ENCODE results near the gene SLC12A4. TPM values are rescaled to one million over a fixed set of nuclear protein-coding genes. Genes with fewer than 3 reads are reported as not detected.
A peak's percentile ranks its signal among the peaks of the same experiment; 100 is the strongest.
"Not testable (repeated sequence)": the region's sequence is repeated elsewhere in the genome, so short reads cannot be mapped to it uniquely, and the experiment has no call there.

SLC12A4 gene
- total RNA-seq, 2 experiments from 2014 or later: 42.5 TPM

GRCh38 chr16:67922740-67923139 is 45.7 kb downstream of the SLC12A4 start:
- H3K27ac Mint-ChIP-seq: no peak overlapping the region

GRCh38 chr16:67922221-67922620 is 46.2 kb downstream of the SLC12A4 start:
- Mint-ChIP-seq H3K4me3 (no peak overlapping the region), H3K27ac (peak overlapping the region; percentile 44), H3K27me3 (ENCODE audit: low read depth) (no peaks in the 10 kb centered on the region), H3K4me1 (ENCODE audit: low read depth) (peaks cover 19% of the 10 kb centered on the region), H3K36me3 (ENCODE audit: low read depth) (no peaks in the 10 kb centered on the region), H3K9me3 (ENCODE audit: insufficient read depth) (no peaks in the 10 kb centered on the region)
- ATAC-seq: no peak
- CTCF ChIA-PET: interaction anchor here (1.0 to 2.6 kb wide), 5 partner anchors 12 to 401 kb away, joined by 3 to 13 read pairs (median 4); no protein-coding TSS in a partner anchor
- no peak for DNase-seq
- POLR2A ChIA-PET: interaction anchor here (1.2 to 4.6 kb wide), 2 partner anchors 9 to 14 kb away, joined by 3 to 19 read pairs; partner anchors contain the start of genes CTRL and PSMB10

More at GRCh38 chr16:67922740-67923139, 45.7 kb downstream of the SLC12A4 start:
- Mint-ChIP-seq H3K4me3 (no peak overlapping the region), H3K9me3 (ENCODE audit: insufficient read depth) (no peaks in the 10 kb centered on the region), H3K27me3 (ENCODE audit: low read depth) (no peaks in the 10 kb centered on the region), H3K4me1 (ENCODE audit: low read depth) (peaks cover 14% of the 10 kb centered on the region), H3K36me3 (ENCODE audit: low read depth) (no peaks in the 10 kb centered on the region)
- POLR2A ChIA-PET: interaction anchor here (0.6 to 4.6 kb wide), 3 partner anchors 8 to 104 kb away, joined by 3 to 19 read pairs (median 3); partner anchors contain the start of genes CTRL and PSMB10
- ATAC-seq: no peak
- CTCF ChIA-PET: interaction anchor here (1.0 to 2.6 kb wide), 4 partner anchors 19 to 401 kb away, joined by 3 to 13 read pairs (median 4); no protein-coding TSS in a partner anchor
- no peak for DNase-seq

- Mint-ChIP-seq H3K27ac (no peak overlapping the region), H3K27me3 (ENCODE audit: low read depth) (no peaks in the 10 kb centered on the region), H3K36me3 (ENCODE audit: low read depth) (peaks cover 4% of the 10 kb centered on the region), H3K4me3 (no peak overlapping the region), H3K9me3 (ENCODE audit: insufficient read depth) (no peaks in the 10 kb centered on the region), H3K4me1 (ENCODE audit: low read depth) (peaks cover 24% of the 10 kb centered on the region)
- CTCF ChIA-PET: interaction anchor here (1.0 to 3.3 kb wide), 7 partner anchors 9 to 121 kb away, joined by 3 to 21 read pairs (median 5); no protein-coding TSS in a partner anchor
- ATAC-seq: peak; percentile 45
- POLR2A ChIA-PET: interaction anchor here (0.6 to 1.4 kb wide), 4 partner anchors 12 to 35 kb away, joined by 3 to 4 read pairs (median 3); partner anchors contain the start of genes CTRL and PSKH1
- DNase-seq: peak; percentile 37
These were observed 48.7 kb downstream of the SLC12A4 start for GRCh38 chr16:67919622-67920221.

- ChIA-PET CTCF (interaction anchor here (0.7 to 3.3 kb wide), 6 partner anchors 11 to 123 kb away, joined by 3 to 21 read pairs (median 4); no protein-coding TSS in a partner anchor), POLR2A (interaction anchor here (1.2 to 1.3 kb wide), 2 partner anchors 19 to 25 kb away, joined by 3 to 5 read pairs; partner anchors contain the start of genes PSKH1 and PSMB10)
- Mint-ChIP-seq H3K9me3 (ENCODE audit: insufficient read depth) (no peaks in the 10 kb centered on the region), H3K27ac (peak overlapping the region; percentile 53), H3K4me3 (no peak overlapping the region), H3K27me3 (ENCODE audit: low read depth) (no peaks in the 10 kb centered on the region), H3K4me1 (ENCODE audit: low read depth) (peaks cover 24% of the 10 kb centered on the region), H3K36me3 (ENCODE audit: low read depth) (peaks cover 5% of the 10 kb centered on the region)
- ATAC-seq: peak; percentile 71
- DNase-seq: peak; percentile 40
These were observed 50.6 kb downstream of the SLC12A4 start for GRCh38 chr16:67917852-67918236.

GRCh38 chr16:67917140-67917851 is 51.1 kb downstream of the SLC12A4 start:
- ATAC-seq (no peak), DNase-seq (no peak)
- ChIA-PET POLR2A (interaction anchor here (1.2 to 1.3 kb wide), 2 partner anchors 19 to 25 kb away, joined by 3 to 5 read pairs; partner anchors contain the start of genes PSKH1 and PSMB10), CTCF (interaction anchor here (0.7 to 1.0 kb wide), 3 partner anchors 24 to 124 kb away, joined by 3 to 4 read pairs (median 3); no protein-coding TSS in a partner anchor)
- no peaks in the 10 kb centered on the region for H3K27me3 Mint-ChIP-seq (ENCODE audit: low read depth)
- H3K9me3 Mint-ChIP-seq (ENCODE audit: insufficient read depth): no peaks in the 10 kb centered on the region
- H3K4me1 Mint-ChIP-seq (ENCODE audit: low read depth): peaks cover 23% of the 10 kb centered on the region
- H3K36me3 Mint-ChIP-seq (ENCODE audit: low read depth): peaks cover 5% of the 10 kb centered on the region
- H3K4me3 Mint-ChIP-seq: no peak overlapping the region
- peak overlapping the region; percentile 53 for H3K27ac Mint-ChIP-seq

GRCh38 chr16:67915831-67916723 is 52.4 kb downstream of the SLC12A4 start:
- ChIA-PET CTCF (interaction anchor here (1.2 kb wide), 1 partner anchor 12 kb away, joined by 5 read pairs; no protein-coding TSS in a partner anchor), POLR2A (interaction anchor here (0.6 to 1.0 kb wide), 2 partner anchors 18 to 55 kb away, joined by 3 read pairs; no protein-coding TSS in a partner anchor)
- H3K4me1 Mint-ChIP-seq (ENCODE audit: low read depth): peaks cover 16% of the 10 kb centered on the region

GRCh38 chr16:67915496-67915769 is 53.0 kb downstream of the SLC12A4 start:
- peak overlapping the region; percentile 8 for H3K27ac Mint-ChIP-seq
- not testable (repeated sequence) for H3K36me3 Mint-ChIP-seq (ENCODE audit: low read depth); H3K27me3 Mint-ChIP-seq (ENCODE audit: low read depth); H3K9me3 Mint-ChIP-seq (ENCODE audit: insufficient read depth); DNase-seq; H3K4me3 Mint-ChIP-seq; ATAC-seq
- ChIA-PET POLR2A (interaction anchor here (0.6 kb wide), 1 partner anchor 54 kb away, joined by 3 read pairs; no protein-coding TSS in a partner anchor), CTCF (interaction anchor here (1.2 kb wide), 1 partner anchor 13 kb away, joined by 5 read pairs; no protein-coding TSS in a partner anchor)
- peaks cover 22% of the 10 kb centered on the region for H3K4me1 Mint-ChIP-seq (ENCODE audit: low read depth)

More at GRCh38 chr16:67915831-67916723, 52.4 kb downstream of the SLC12A4 start:
- no peaks in the 10 kb centered on the region for H3K9me3 Mint-ChIP-seq (ENCODE audit: insufficient read depth)
- no peaks in the 10 kb centered on the region for H3K27me3 Mint-ChIP-seq (ENCODE audit: low read depth)
- H3K36me3 Mint-ChIP-seq (ENCODE audit: low read depth): peaks cover 5% of the 10 kb centered on the region
- no peak overlapping the region for H3K4me3 Mint-ChIP-seq
- ATAC-seq: no peak
- peak overlapping the region; percentile 12 for H3K27ac Mint-ChIP-seq
- DNase-seq: no peak

GRCh38 chr16:67914758-67915495 is 53.5 kb downstream of the SLC12A4 start:
- H3K27ac Mint-ChIP-seq: no peak overlapping the region
- POLR2A ChIA-PET: interaction anchor here (0.6 kb wide), 1 partner anchor 54 kb away, joined by 3 read pairs; no protein-coding TSS in a partner anchor
- ATAC-seq: no peak
- CTCF ChIA-PET: interaction anchor here (1.2 to 1.8 kb wide), 2 partner anchors 13 to 98 kb away, joined by 4 to 5 read pairs; no protein-coding TSS in a partner anchor
- no peaks in the 10 kb centered on the region for H3K9me3 Mint-ChIP-seq (ENCODE audit: insufficient read depth)
- H3K4me3 Mint-ChIP-seq: no peak overlapping the region
- no peak for DNase-seq
- peaks cover 9% of the 10 kb centered on the region for H3K36me3 Mint-ChIP-seq (ENCODE audit: low read depth)
- peaks cover 27% of the 10 kb centered on the region for H3K4me1 Mint-ChIP-seq (ENCODE audit: low read depth)
- no peaks in the 10 kb centered on the region for H3K27me3 Mint-ChIP-seq (ENCODE audit: low read depth)

- H3K36me3 Mint-ChIP-seq (ENCODE audit: low read depth): peaks cover 13% of the 10 kb centered on the region
- no peak overlapping the region for H3K4me3 Mint-ChIP-seq
- POLR2A ChIA-PET: interaction anchor here (0.6 to 2.0 kb wide), 8 partner anchors 17 to 265 kb away, joined by 3 to 13 read pairs (median 4); partner anchors contain the start of genes CARMIL2 and PSMB10
- H3K27ac Mint-ChIP-seq: peak overlapping the region; percentile 64
- peak; percentile 97 for ATAC-seq
- CTCF ChIA-PET: interaction anchor here (0.6 to 2.6 kb wide), 13 partner anchors 9 to 417 kb away, joined by 3 to 11 read pairs (median 4); partner anchors contain the start of genes RANBP10 and TSNAXIP1
- peaks cover 17% of the 10 kb centered on the region for H3K4me1 Mint-ChIP-seq (ENCODE audit: low read depth)
- no peaks in the 10 kb centered on the region for H3K27me3 Mint-ChIP-seq (ENCODE audit: low read depth)
- no peaks in the 10 kb centered on the region for H3K9me3 Mint-ChIP-seq (ENCODE audit: insufficient read depth)
- DNase-seq: peak; percentile 69
These were observed 58.3 kb downstream of the SLC12A4 start for GRCh38 chr16:67910158-67910557.

Data from activated CD8-positive, alpha-beta T cell treated with anti-CD3 and anti-CD28 coated beads, Interleukin-2, amount 10 ng/mL, durations not matched to agents 7 days and 5 days (primary cell).